OCI-LY1 (cell line): ENCODE measurements around the gene ROBO1.

Source experiments
- CTCF ChIP-seq: fragments of 200-600 bp; sonication (generic), shearing (Covaris generic); IDR thresholded peaks from 2 replicates; pipeline ENCODE4 v1.5.1; 2017; ENCODE audit warnings: mild to moderate bottlenecking, antibody characterized with exemption, low read length, moderate library complexity, mixed read lengths
- EZH2 ChIP-seq: fragments of 200-600 bp; sonication (generic), shearing (Covaris generic); IDR thresholded peaks from 2 replicates; pipeline ENCODE4 v1.8.0; 2017; ENCODE audit warnings: borderline replicate concordance, mixed run types, mild to moderate bottlenecking, antibody characterized with exemption, low read length, moderate library complexity, mixed read lengths

GRCh38 chr3:78611278-78611677 is 1156.5 kb downstream of the ROBO1 start:
- TF ChIP-seq CTCF, result no peak
- no peak for TF ChIP-seq EZH2
